ENCODE results near the gene ERFE.

ERFE gene

GRCh38 chr2:238139196-238140039, 19.4 kb upstream of the ERFE start:
- no peak for DNase-seq (ENCODE audit: low read depth in 2 of 2)

GRCh38 chr2:238140040-238140439, 18.7 kb upstream of the ERFE start:
- no peak for DNase-seq (ENCODE audit: low read depth in 2 of 2)

GRCh38 chr2:238140721-238141540, 17.8 kb upstream of the ERFE start:
- DNase-seq (ENCODE audit: low read depth in 2 of 2): no peak

- no peak for DNase-seq (ENCODE audit: low read depth in 2 of 2)
Observed at GRCh38 chr2:238141541-238142318, 17.0 kb upstream of the ERFE start.

GRCh38 chr2:238142382-238143205, 16.2 kb upstream of the ERFE start:
- DNase-seq (ENCODE audit: low read depth in 2 of 2): no peak

GRCh38 chr2:238143239-238143951, 15.4 kb upstream of the ERFE start:
- DNase-seq (ENCODE audit: low read depth in 2 of 2): no peak

DNA sequence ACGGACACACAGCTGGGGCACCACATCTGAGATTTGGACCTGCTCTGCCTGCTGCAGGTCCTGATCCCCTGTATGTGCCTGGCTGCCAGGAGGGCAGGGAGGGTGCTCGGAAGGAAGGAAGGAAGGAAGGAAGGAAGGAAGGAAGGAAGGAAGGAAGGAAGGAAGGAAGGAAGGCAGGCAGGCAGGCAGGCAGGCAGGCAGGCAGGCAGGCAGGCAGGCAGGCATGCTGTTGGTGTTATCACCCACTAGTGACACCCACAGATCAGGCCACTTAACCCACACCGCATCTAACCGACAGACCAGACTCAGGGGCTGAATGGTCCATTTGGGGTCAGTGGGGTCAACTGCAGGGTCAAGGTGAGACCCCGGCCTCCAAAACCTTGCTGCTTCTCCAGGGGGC, 14.5 kb upstream of the ERFE start:
- no peak for DNase-seq (ENCODE audit: low read depth in 2 of 2)

DNA sequence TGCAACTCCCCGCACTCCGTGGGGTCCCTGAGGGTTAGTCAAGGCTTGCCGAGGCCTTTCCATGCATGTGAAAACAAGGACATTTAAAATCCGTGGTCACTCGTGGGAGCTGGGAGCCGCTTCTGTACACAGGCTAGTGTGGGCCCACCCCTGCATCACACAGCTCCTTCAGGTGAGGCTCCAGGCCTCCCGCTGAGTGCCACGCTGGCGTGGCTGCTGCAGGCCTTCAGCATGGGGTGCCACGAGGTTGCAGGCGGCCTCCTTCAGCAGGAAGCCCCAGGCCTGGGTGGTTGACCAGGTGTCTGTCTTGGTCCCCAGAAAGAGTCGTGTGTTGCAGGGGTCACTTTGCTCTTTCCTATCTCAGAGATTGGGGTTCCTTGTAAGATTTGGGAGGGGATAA, 13.7 kb upstream of the ERFE start:
- no peak for DNase-seq (ENCODE audit: low read depth in 2 of 2)

DNA sequence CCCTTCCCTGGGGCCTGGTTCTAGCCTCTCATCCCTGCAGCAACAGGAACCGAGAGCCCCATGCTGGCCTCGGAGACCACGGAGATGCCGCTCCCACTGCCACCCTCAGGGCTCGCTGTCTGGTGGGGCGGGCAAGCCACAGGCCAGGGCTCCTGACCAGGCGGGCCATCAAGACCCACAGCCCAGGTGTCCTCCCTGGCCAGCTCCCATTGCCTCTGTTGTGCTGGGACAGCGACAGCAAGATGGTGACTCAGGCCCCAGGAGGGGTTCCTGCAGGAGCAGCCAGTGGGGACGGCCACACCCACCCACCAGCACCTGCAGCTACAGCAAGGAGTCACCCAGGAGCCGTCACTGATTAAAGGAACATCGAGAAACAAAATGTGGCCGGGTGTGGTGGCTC, 12.9 kb upstream of the ERFE start:
- no peak for DNase-seq (ENCODE audit: low read depth in 2 of 2)

DNA sequence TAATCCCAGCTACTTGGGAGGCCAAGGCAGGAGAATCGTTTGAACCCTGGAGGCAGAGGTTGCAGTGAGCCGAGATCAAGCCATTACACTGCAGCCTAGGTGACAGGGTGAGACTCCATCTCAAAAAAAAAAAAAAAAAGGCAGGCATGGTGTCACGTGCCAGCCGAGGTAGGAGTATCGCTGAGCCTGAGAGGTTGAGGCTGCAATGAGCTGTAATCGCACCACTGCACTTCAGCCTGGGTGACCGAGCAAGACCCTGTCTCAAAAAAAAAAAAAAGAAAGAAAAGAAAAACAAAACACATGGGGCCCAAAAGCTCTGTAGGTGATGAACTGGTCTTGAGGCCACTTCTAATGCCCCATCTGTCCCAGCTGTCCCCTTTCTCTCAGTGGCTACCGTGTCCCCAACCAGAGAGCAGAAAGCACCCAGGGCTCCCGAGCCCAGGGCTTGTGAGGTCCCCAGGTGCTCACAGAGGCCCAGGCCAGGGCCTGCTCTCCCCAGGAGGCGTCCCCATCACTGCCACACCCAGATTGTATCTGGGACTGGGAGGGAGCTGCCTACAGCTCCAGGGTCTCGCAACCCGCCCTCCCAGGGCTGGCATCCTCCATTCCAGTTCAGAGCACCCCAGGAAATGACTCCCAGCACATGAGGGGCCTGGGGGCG, 11.8 kb upstream of the ERFE start:
- no peak for DNase-seq (ENCODE audit: low read depth in 2 of 2)

- no peak for DNase-seq (ENCODE audit: low read depth in 2 of 2)
Observed at GRCh38 chr2:238148981-238149380, 9.8 kb upstream of the ERFE start.

GRCh38 chr2:238149841-238150572, 8.8 kb upstream of the ERFE start:
- no peak for DNase-seq (ENCODE audit: low read depth in 2 of 2)

DNA sequence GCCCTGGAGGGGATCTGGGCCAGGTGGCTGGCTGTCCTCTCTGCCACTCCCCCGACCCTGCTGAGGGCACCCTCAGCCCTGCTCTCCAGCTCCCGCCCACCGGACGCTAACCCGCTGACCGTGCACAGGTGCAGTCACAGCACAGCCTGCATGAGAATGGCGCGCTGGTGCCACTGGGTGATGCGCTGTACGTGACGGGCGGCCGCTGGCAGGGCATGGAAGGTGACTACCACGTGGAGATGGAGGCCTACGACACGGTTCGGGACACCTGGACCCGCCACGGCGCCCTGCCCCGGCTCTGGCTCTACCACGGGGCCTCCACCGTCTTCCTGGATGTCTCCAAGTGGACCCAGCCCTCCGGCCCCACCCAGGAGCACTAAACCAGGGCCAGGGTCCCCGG, 8.1 kb upstream of the ERFE start:
- DNase-seq (ENCODE audit: low read depth in 2 of 2): no peak

DNA sequence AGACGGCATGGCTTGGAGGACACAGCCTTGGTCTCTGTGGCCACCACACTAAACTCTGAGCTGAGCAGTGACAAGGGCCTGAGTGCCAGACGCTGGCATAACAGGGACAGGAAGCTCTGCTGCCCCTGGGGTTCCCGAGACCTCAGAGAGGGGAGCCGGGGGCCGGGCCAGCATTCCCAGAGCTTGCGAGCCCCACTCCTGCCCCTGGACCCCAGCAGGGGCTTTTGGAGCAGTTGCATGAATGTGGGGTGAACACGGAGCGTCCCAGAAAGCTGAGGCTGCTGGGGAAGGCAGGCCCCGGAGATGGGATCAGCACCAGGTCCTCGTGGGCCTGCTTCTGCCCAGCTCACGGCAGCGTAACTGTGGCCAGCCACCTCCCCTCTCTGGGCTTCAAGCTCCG, 7.6 kb upstream of the ERFE start:
- no peak for DNase-seq (ENCODE audit: low read depth in 2 of 2)

DNA sequence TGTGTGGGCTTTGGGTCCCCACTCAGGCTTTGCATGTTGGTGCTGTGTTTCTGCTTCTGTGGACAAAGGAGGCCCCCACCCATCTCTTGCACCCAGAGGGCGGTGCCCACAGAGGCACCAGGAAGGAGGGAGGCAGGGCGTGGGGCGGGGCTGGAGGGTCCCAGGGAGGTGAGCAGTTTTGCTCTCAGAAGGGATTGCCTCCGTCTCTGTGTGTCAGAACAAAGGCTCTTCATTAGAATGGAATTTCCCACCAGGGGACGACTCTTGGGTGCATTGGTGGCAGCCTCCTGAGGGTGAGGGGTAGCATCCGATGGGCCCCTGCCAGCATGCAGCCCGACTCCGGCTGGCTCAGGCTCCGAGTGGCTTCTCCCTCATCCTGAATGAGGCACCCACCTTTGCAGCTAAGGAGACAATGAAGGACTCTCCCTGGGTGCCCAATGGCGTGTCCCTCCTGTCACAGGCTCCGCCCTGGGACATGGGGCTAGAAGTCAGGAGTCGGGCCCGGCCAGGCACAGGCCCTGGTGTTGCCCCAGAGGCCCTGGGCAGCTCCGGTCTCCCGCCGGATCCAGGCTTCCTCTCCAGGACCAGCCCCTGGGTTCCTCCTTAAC, 7.0 kb upstream of the ERFE start:
- no peak for DNase-seq (ENCODE audit: low read depth in 2 of 2)

DNA sequence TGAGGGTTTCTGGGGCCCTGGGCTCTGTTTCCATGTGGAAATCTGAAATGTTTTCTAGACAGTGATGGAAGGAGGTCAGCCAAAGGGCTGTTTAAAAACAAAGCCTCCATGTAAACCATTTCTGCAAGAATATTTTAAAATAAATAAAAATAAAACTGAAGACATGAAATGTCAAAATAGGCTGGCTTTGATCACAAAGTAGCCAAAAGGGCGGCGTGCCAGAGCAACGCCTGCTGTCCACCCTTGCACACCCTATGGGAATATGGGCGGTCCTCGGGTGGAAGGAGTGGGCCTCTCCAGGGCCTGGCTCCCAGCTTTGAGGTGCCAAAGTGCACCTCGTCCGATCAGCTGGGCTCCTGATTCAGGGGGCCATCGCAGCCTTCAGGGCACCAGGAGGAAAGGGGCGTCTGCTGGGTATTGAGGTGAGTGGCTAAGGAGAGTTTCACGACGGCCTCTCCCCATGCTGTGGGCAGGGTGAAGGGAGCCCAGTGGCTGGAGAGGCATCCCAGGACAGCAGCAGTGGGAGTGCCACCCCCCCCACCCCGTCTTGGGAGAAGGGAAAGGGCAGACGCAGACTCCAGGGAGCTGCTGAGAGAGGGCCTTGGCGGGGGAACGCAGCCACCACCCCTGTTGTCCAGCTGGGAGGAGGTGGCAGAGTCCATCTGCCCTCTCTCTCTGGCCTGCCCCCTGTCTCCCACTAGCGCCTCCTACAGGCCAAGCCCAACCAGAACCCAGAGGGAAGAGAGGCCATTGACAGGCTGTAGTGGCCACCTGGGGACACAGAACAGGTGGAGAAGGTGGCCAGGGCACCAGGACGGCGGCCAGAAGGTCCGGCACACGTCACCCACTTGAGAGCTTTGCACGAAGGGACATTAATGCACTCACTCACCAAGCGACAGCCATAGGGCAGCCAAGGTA, 5.7 kb upstream of the ERFE start:
- DNase-seq (ENCODE audit: low read depth in 2 of 2): no peak

DNA sequence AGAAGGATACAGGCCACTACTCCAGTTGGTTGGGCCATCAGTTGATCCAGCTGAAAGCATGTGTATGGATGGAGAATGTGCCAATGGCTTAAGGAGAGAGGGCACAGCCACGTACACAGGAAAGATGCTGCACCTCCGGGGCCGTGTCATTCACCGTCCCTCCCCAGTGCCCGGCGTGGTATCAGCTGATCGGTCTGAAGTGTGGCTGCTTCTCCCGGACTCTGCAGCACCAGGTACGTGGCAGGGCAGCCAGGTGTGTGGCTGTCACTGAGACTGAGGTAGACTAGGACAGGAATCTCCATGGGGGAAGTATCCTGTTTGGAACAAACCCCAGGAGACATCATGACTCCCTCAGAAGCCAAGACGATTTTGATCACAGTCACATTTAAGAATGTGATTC, 4.2 kb upstream of the ERFE start:
- no peak for DNase-seq (ENCODE audit: low read depth in 2 of 2)
